ENCODE results near the gene TNMD.

TNMD gene

GRCh38 chrX:100643956-100644860 lies 59.5 kb downstream of the TNMD start, which contains the start of gene SRPX2:
SRPX2 (plus strand) TSS chrX:100644199; CDS start chrX:100646323, 2,124 bp downstream.
- no peak for DNase-seq (ENCODE audit: extremely low read depth in 1 of 2, low read depth in 1 of 2)

DNA sequence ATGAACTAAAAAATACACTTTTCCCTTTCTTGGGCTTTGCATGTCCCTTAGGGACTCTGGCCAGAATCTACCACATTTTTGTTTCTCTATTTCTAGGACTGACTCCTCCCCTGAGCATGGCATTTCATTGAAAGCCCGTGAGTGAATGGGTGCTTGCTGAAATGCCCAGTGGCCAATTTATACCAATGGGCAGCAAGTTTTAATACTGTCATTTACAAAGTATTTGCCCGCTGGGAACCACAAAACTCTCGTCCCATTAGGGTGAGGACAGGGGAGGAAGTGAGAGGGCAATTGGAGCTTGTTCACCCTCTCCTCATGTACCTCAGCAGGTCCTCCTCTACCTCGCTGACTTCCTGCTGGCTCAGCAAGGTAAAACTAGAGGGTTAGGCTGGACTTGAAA lies 60.4 kb downstream of the TNMD start:
- DNase-seq (ENCODE audit: extremely low read depth in 1 of 2, low read depth in 1 of 2): no peak

- DNase-seq (ENCODE audit: extremely low read depth in 1 of 2, low read depth in 1 of 2): no peak
Observed at GRCh38 chrX:100647095-100647494, 62.4 kb downstream of the TNMD start.

DNA sequence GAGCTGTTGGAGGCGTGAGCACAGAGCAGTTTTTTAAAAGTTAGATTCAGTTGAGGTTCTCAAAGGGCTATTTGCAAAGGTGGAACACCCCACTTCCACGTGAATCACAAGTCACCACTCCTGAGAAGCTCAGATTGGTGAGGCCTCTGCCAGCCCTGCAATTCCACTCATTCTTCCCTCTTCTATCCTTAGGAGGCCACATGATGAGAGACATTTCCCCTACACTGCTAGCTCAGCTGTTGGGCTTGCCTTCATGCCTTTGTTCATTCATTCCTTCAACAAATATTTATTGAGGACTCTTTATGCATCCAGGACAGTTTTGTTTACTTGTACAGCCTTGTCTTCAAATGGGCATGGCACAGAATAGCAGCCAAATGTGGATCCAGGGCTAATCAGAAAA lies 63.0 kb downstream of the TNMD start:
- DNase-seq (ENCODE audit: extremely low read depth in 1 of 2, low read depth in 1 of 2): no peak

- no peak for DNase-seq (ENCODE audit: extremely low read depth in 1 of 2, low read depth in 1 of 2)
Observed at GRCh38 chrX:100648458-100649417, 64.0 kb downstream of the TNMD start.

Data from stimulated activated CD8-positive, alpha-beta memory T cell treated with anti-CD3 and anti-CD28 coated beads, Interleukin-7, amount 100 ng/mL, for 48 hours (primary cell).